Activated CD4-positive, alpha-beta memory T cell treated with anti-CD3 and anti-CD28 coated beads for 36 hours (primary cell): ENCODE results near the gene ZNF688. TPM values are rescaled to one million over a fixed set of nuclear protein-coding genes. Genes with fewer than 3 reads are reported as not detected.

Source experiments
- CTCF ChIA-PET: fragments of 350-600 bp; sonication (Branson Sonifier 250); formaldehyde crosslinking; loops from one replicate; lab custom pipeline; 2021; ENCODE audit warnings: antibody characterized with exemption, inconsistent platforms; lab: Charles Lee
- POLR2A ChIA-PET: fragments of 350-600 bp; sonication (Branson Sonifier 250); formaldehyde crosslinking; loops from one replicate; lab custom pipeline; 2021; ENCODE audit warnings: antibody characterized with exemption; lab: Charles Lee
- DNase-seq: peaks from one replicate; pipeline ENCODE4 v3.0.0-alpha.2; 2020
- H3K27ac Mint-ChIP-seq: one replicate; pipeline ENCODE4 v1.8.0; 2021; ENCODE audit warnings: mixed read lengths
- H3K27me3 Mint-ChIP-seq: one replicate; pipeline ENCODE4 v1.8.0; 2021; ENCODE audit warnings: mixed read lengths
- H3K36me3 Mint-ChIP-seq: one replicate; pipeline ENCODE4 v1.8.0; 2021; ENCODE audit warnings: mixed read lengths
- H3K4me1 Mint-ChIP-seq: one replicate; pipeline ENCODE4 v1.8.0; 2021; ENCODE audit warnings: low read depth, mixed read lengths
- H3K4me3 Mint-ChIP-seq: one replicate; pipeline ENCODE4 v1.8.0; 2021; ENCODE audit warnings: mild to moderate bottlenecking, mixed read lengths
- H3K9me3 Mint-ChIP-seq: one replicate; pipeline ENCODE4 v1.8.0; 2021; ENCODE audit warnings: mixed read lengths
- intact Hi-C: fragments of 100-400 bp; cut with micrococcal nuclease; formaldehyde crosslinking; loops from one replicate; pipeline ENCODE4 v1.15.1; 2023
- total RNA-seq, 2 experiments: library from RNA; stranded (reverse); gene quantifications; one replicate each; pipeline ENCODE4 v1.2.3, GENCODE V29; 2021

The ZNF688 gene
- total RNA-seq, 2 experiments from 2014 or later: 9.2 to 9.3 TPM

GRCh38 chr16:30555315-30556124 is 16.0 kb downstream of the ZNF688 start:
- CTCF ChIA-PET: interaction anchor here (3.6 kb wide), 1 partner anchor 20 kb away, joined by 53 read pairs; the partner anchor contains the start of gene ZNF747
- intact Hi-C loops: loop anchor here (5.0 kb wide), 1 partner anchor 123 kb away; the partner anchor contains the start of gene DCTPP1
- peak overlapping the region; percentile 96 for H3K27ac Mint-ChIP-seq
- H3K4me3 Mint-ChIP-seq: peak overlapping the region; percentile 39
- no peaks in the 10 kb centered on the region for H3K27me3 Mint-ChIP-seq
- peaks cover 31% of the 10 kb centered on the region for H3K36me3 Mint-ChIP-seq
- no peak for DNase-seq
- peaks cover 53% of the 10 kb centered on the region for H3K4me1 Mint-ChIP-seq
- H3K9me3 Mint-ChIP-seq: no peaks in the 10 kb centered on the region
- POLR2A ChIA-PET: no interaction called here

GRCh38 chr16:30554557-30555314 is 16.8 kb downstream of the ZNF688 start:
- Mint-ChIP-seq H3K27ac (peak overlapping the region; percentile 96), H3K36me3 (peaks cover 31% of the 10 kb centered on the region), H3K9me3 (no peaks in the 10 kb centered on the region), H3K27me3 (no peaks in the 10 kb centered on the region), H3K4me3 (no peak overlapping the region), H3K4me1 (peaks cover 54% of the 10 kb centered on the region)
- intact Hi-C loops: loop anchor here (5.0 kb wide), 2 partner anchors 82 to 122 kb away; partner anchors contain the start of genes DCTPP1 and ITGAL
- DNase-seq: no peak
- POLR2A ChIA-PET: no interaction called here
- CTCF ChIA-PET: interaction anchor here (0.7 to 1.4 kb wide), 3 partner anchors 12 to 74 kb away, joined by 3 to 5 read pairs (median 3); no protein-coding TSS in a partner anchor

GRCh38 chr16:30553393-30553899 is 18.1 kb downstream of the ZNF688 start:
- no peak for DNase-seq
- intact Hi-C loops: loop anchor here (5.0 kb wide), 1 partner anchor 81 kb away; the partner anchor contains the start of gene ITGAL
- Mint-ChIP-seq H3K9me3 (no peaks in the 10 kb centered on the region), H3K27ac (peak overlapping the region; percentile 96), H3K36me3 (peaks cover 31% of the 10 kb centered on the region), H3K27me3 (no peaks in the 10 kb centered on the region), H3K4me1 (peaks cover 57% of the 10 kb centered on the region), H3K4me3 (no peak overlapping the region)
- POLR2A ChIA-PET: interaction anchor here (0.6 kb wide), 1 partner anchor 83 kb away, joined by 3 read pairs; no protein-coding TSS in a partner anchor
- CTCF ChIA-PET: no interaction called here

GRCh38 chr16:30552956-30553355 is 18.6 kb downstream of the ZNF688 start:
- no peak for DNase-seq
- Mint-ChIP-seq H3K27me3 (no peaks in the 10 kb centered on the region), H3K36me3 (peaks cover 31% of the 10 kb centered on the region), H3K4me1 (peaks cover 57% of the 10 kb centered on the region), H3K4me3 (no peak overlapping the region), H3K9me3 (no peaks in the 10 kb centered on the region), H3K27ac (peak overlapping the region; percentile 96)
- intact Hi-C loops: loop anchor here (5.0 kb wide), 1 partner anchor 81 kb away; the partner anchor contains the start of gene ITGAL
- ChIA-PET POLR2A (interaction anchor here (2.1 kb wide), 1 partner anchor 15 kb away, joined by 17 read pairs; no protein-coding TSS in a partner anchor), CTCF (interaction anchor here (0.6 to 3.1 kb wide), 2 partner anchors 18 to 135 kb away, joined by 4 to 30 read pairs; partner anchors contain the start of gene ZNF747)

GRCh38 chr16:30551781-30552180 is 19.7 kb downstream of the ZNF688 start:
- Mint-ChIP-seq H3K27me3 (no peaks in the 10 kb centered on the region), H3K36me3 (peaks cover 31% of the 10 kb centered on the region), H3K9me3 (no peaks in the 10 kb centered on the region), H3K27ac (peak overlapping the region; percentile 96), H3K4me1 (peaks cover 57% of the 10 kb centered on the region), H3K4me3 (peak overlapping the region; percentile 58)
- intact Hi-C loops: loop anchor here (1.0 to 5.0 kb wide), 4 partner anchors 16 to 79 kb away; partner anchors contain the start of gene ITGAL
- CTCF ChIA-PET: interaction anchor here (0.6 to 3.1 kb wide), 8 partner anchors 15 to 80 kb away, joined by 3 to 30 read pairs (median 4); partner anchors contain the start of genes ITGAL, ZNF688 and ZNF747
- peak; percentile 79 for DNase-seq
- POLR2A ChIA-PET: interaction anchor here (0.6 to 2.1 kb wide), 8 partner anchors 16 to 96 kb away, joined by 3 to 23 read pairs (median 5); partner anchors contain the start of genes ZNF688 and ZNF747

- H3K4me3 Mint-ChIP-seq: no peak overlapping the region
- no peaks in the 10 kb centered on the region for H3K9me3 Mint-ChIP-seq
- peaks cover 39% of the 10 kb centered on the region for H3K4me1 Mint-ChIP-seq
- DNase-seq: no peak
- POLR2A ChIA-PET: interaction anchor here (0.7 to 2.1 kb wide), 3 partner anchors 10 to 195 kb away, joined by 4 to 10 read pairs (median 4); partner anchors contain the start of genes ZNF747 and ZNF764
- H3K27me3 Mint-ChIP-seq: no peaks in the 10 kb centered on the region
- peaks cover 10% of the 10 kb centered on the region for H3K36me3 Mint-ChIP-seq
- H3K27ac Mint-ChIP-seq: no peak overlapping the region
- intact Hi-C loops: no loop called here
- CTCF ChIA-PET: interaction anchor here (1.3 kb wide), 2 partner anchors 13 to 21 kb away, joined by 3 to 7 read pairs; partner anchors contain the start of gene ZNF747
Measured at GRCh38 chr16:30548416-30549253, 22.9 kb downstream of the ZNF688 start.

- no peaks in the 10 kb centered on the region for H3K36me3 Mint-ChIP-seq
- ChIA-PET CTCF (no interaction called here), POLR2A (interaction anchor here (1.4 kb wide), 1 partner anchor 10 kb away, joined by 7 read pairs; no protein-coding TSS in a partner anchor)
- no peak for DNase-seq
- peaks cover 16% of the 10 kb centered on the region for H3K4me1 Mint-ChIP-seq
- intact Hi-C loops: no loop called here
- no peaks in the 10 kb centered on the region for H3K27me3 Mint-ChIP-seq
- H3K27ac Mint-ChIP-seq: no peak overlapping the region
- no peak overlapping the region for H3K4me3 Mint-ChIP-seq
- no peaks in the 10 kb centered on the region for H3K9me3 Mint-ChIP-seq
Measured at GRCh38 chr16:30546115-30546514, 25.4 kb downstream of the ZNF688 start.

GRCh38 chr16:30543067-30543466 is 28.4 kb downstream of the ZNF688 start:
- DNase-seq: no peak
- Mint-ChIP-seq H3K36me3 (peaks cover 6% of the 10 kb centered on the region), H3K4me3 (no peak overlapping the region), H3K27me3 (no peaks in the 10 kb centered on the region), H3K4me1 (peaks cover 2% of the 10 kb centered on the region), H3K9me3 (no peaks in the 10 kb centered on the region), H3K27ac (no peak overlapping the region)
- ChIA-PET CTCF (interaction anchor here (2.4 kb wide), 1 partner anchor 55 kb away, joined by 5 read pairs; no protein-coding TSS in a partner anchor), POLR2A (no interaction called here)
- intact Hi-C loops: no loop called here

GRCh38 chr16:30541502-30542329 is 29.8 kb downstream of the ZNF688 start:
- no peaks in the 10 kb centered on the region for H3K27me3 Mint-ChIP-seq
- ChIA-PET CTCF (interaction anchor here (0.7 to 2.4 kb wide), 2 partner anchors 57 to 117 kb away, joined by 4 to 5 read pairs; no protein-coding TSS in a partner anchor), POLR2A (interaction anchor here (0.6 kb wide), 1 partner anchor 16 kb away, joined by 3 read pairs; no protein-coding TSS in a partner anchor)
- no peak overlapping the region for H3K27ac Mint-ChIP-seq
- H3K9me3 Mint-ChIP-seq: no peaks in the 10 kb centered on the region
- H3K36me3 Mint-ChIP-seq: peaks cover 17% of the 10 kb centered on the region
- intact Hi-C loops: no loop called here
- no peak for DNase-seq
- peaks cover 13% of the 10 kb centered on the region for H3K4me1 Mint-ChIP-seq
- no peak overlapping the region for H3K4me3 Mint-ChIP-seq
